SU-DHL-6 (cell line): ENCODE results near the gene PCAT6.

Source experiments
- H2AFZ ChIP-seq: fragments of 200-600 bp; sonication (generic); 2 replicates; pipeline ENCODE4 v1.6.1; 2014; ENCODE audit warnings: low read depth, mild to moderate bottlenecking, moderate library complexity, mixed read lengths, antibody characterized with exemption, low read length; ENCODE audit not compliant: severe bottlenecking
- H3F3A ChIP-seq: fragments of 200-600 bp; shearing (Covaris generic); 2 replicates; pipeline ENCODE4 v1.6.0; 2016; ENCODE audit warnings: antibody characterized with exemption, mild to moderate bottlenecking; ENCODE audit not compliant: insufficient read depth
- H3K27ac ChIP-seq: fragments of 200-600 bp; sonication (generic); 2 replicates; pipeline ENCODE4 v1.5.1; 2016; ENCODE audit warnings: low read depth, mild to moderate bottlenecking, low read length, moderate library complexity, mixed read lengths
- H3K27me3 ChIP-seq: fragments of 200-600 bp; sonication (generic), shearing (Covaris generic); 2 replicates; pipeline ENCODE4 v1.6.0; 2014; ENCODE audit warnings: mild to moderate bottlenecking, low read length
- H3K36me3 ChIP-seq: fragments of 200-600 bp; sonication (generic); 2 replicates; pipeline ENCODE4 v1.6.1; 2014; ENCODE audit warnings: mild to moderate bottlenecking, low read length, mixed read lengths
- H3K4me2 ChIP-seq: fragments of 300-600, 200-600 bp; shearing (Covaris generic), sonication (generic); 2 replicates; pipeline ENCODE4 v1.6.0; 2014; ENCODE audit warnings: low read length, low read depth, mild to moderate bottlenecking; ENCODE audit not compliant: poor library complexity, severe bottlenecking
- H3K4me3 ChIP-seq: fragments of 200-600 bp; sonication (generic); 2 replicates; pipeline ENCODE4 v1.5.1; 2014; ENCODE audit warnings: antibody characterized with exemption, low read length, mild to moderate bottlenecking, mixed read lengths; ENCODE audit not compliant: insufficient read depth, poor library complexity, severe bottlenecking
- H3K79me2 ChIP-seq: fragments of 200-600 bp; sonication (generic); 2 replicates; pipeline ENCODE4 v1.6.1; 2014; ENCODE audit warnings: mild to moderate bottlenecking, low read length, moderate library complexity; ENCODE audit not compliant: insufficient read depth
- H3K9ac ChIP-seq: fragments of 200-600 bp; sonication (generic); 2 replicates; pipeline ENCODE4 v1.7.0; 2014; ENCODE audit warnings: mild to moderate bottlenecking, low read length
- H3K9me2 ChIP-seq: fragments of 200-600 bp; sonication (generic); replicated peaks from 2 replicates; pipeline ENCODE4 v1.6.1; 2014; ENCODE audit warnings: low read length; ENCODE audit not compliant: insufficient read depth
- H3K9me3 ChIP-seq: fragments of 200-600 bp; sonication (generic); 2 replicates; pipeline ENCODE4 v1.6.1; 2014; ENCODE audit warnings: low read length, mixed read lengths; ENCODE audit not compliant: insufficient read depth
- H4K20me1 ChIP-seq: fragments of 200-600 bp; sonication (generic); 2 replicates; pipeline ENCODE4 v1.6.1; 2014; ENCODE audit warnings: low read depth, mild to moderate bottlenecking, antibody characterized with exemption, low read length, moderate library complexity, mixed read lengths
- CTCF ChIP-seq: fragments of 200-600 bp; sonication (generic); IDR thresholded peaks from one replicate; pipeline ENCODE4 v1.5.1; 2017; ENCODE audit warnings: antibody characterized with exemption, mild to moderate bottlenecking, low read length, moderate library complexity; ENCODE audit not compliant: insufficient read depth, poor library complexity, severe bottlenecking
- EZH2phosphoT487 ChIP-seq: fragments of 200-600 bp; sonication (generic), shearing (Covaris generic); conservative IDR thresholded peaks from 2 replicates; pipeline ENCODE4 v1.6.1; 2018; ENCODE audit warnings: mild to moderate bottlenecking, antibody characterized with exemption, low read length, moderate library complexity, mixed read lengths

The PCAT6 gene

GRCh38 chr1:202858789-202859414 is 48.1 kb downstream of the PCAT6 start:
- H3K9me3 ChIP-seq, result no peaks in the 10 kb centered on the region
- no peaks in the 10 kb centered on the region for H3K9me2 ChIP-seq
- no peak overlapping the region for H3K4me2 ChIP-seq
- no peaks in the 10 kb centered on the region for H3F3A ChIP-seq
- no peak overlapping the region for H3K4me3 ChIP-seq
- TF ChIP-seq EZH2phosphoT487 (no peak), CTCF (no peak)
- no peak overlapping the region for H3K9ac ChIP-seq
- H3K79me2 ChIP-seq, result no peaks in the 10 kb centered on the region
- no peaks in the 10 kb centered on the region for H3K36me3 ChIP-seq
- no peaks in the 10 kb centered on the region for H3K27me3 ChIP-seq
- H2AFZ ChIP-seq, result no peak overlapping the region
- H3K27ac ChIP-seq, result no peak overlapping the region
- no peaks in the 10 kb centered on the region for H4K20me1 ChIP-seq

DNA sequence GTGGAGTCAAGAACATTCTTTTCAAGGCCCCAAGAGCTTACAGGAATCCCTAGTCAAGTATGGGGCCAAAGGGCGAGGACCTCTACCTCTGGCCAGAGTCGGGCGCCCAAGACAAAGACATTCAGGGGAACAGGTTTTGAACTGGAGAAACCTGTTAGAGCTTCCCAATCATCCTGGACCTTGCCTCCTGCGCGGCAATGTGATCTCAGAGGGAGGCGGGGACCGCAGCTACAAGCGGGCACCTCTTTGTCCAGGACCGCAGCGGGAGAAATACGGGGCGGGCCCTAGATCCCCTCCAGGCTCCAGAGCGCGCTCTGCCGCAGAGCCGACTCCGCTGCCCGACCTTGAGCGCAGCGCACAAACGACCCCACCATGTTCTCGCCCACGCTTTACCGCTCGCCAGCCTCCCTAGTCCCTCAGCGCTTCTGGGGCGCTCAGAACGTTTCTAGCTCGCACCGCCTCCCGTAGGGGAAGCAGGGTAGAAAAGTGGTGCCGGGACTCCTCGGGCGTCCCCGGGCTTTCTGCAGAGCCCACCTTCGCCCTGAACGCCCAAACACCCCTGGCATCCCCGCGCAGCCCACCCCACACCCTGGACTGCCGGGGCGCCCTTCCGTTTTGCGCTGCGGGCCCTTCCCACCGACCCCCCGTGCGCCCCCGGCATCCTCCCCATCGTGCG is 50.1 kb downstream of the PCAT6 start:
- H3K27me3 ChIP-seq, result no peaks in the 10 kb centered on the region
- no peaks in the 10 kb centered on the region for H3K79me2 ChIP-seq
- TF ChIP-seq CTCF (no peak), EZH2phosphoT487 (no peak)
- no peaks in the 10 kb centered on the region for H3F3A ChIP-seq
- H2AFZ ChIP-seq, result no peak overlapping the region
- H3K27ac ChIP-seq, result no peak overlapping the region
- H3K9me2 ChIP-seq, result no peaks in the 10 kb centered on the region
- H4K20me1 ChIP-seq, result no peaks in the 10 kb centered on the region
- no peak overlapping the region for H3K4me3 ChIP-seq
- H3K4me2 ChIP-seq, result no peak overlapping the region
- H3K9me3 ChIP-seq, result no peaks in the 10 kb centered on the region
- no peak overlapping the region for H3K9ac ChIP-seq
- no peaks in the 10 kb centered on the region for H3K36me3 ChIP-seq
